ENCODE results near the gene NCAPD2.

DNA sequence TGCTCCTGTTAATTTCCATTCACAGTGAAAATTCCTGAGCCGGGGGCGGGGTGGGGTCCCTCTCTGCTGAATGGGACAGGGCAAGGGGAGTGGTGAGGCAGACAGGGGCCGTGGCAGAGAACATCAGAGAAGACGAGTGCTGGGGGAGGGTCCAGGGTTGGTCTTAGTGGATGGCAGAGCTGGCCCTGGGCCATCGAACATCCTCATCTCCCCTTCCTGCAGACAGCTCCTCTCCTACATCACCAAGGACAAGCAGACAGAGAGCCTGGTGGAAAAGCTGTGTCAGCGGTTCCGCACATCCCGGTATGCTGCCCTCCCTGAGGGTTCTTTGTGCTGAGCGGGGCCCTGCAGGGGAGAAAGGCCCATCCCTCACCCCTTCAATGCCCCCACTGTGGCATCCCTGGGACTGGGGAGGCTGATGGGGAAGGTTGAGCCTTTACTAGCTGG lies 35.4 kb downstream of the NCAPD2 start:
- TF ChIP-seq, protein P1, sequence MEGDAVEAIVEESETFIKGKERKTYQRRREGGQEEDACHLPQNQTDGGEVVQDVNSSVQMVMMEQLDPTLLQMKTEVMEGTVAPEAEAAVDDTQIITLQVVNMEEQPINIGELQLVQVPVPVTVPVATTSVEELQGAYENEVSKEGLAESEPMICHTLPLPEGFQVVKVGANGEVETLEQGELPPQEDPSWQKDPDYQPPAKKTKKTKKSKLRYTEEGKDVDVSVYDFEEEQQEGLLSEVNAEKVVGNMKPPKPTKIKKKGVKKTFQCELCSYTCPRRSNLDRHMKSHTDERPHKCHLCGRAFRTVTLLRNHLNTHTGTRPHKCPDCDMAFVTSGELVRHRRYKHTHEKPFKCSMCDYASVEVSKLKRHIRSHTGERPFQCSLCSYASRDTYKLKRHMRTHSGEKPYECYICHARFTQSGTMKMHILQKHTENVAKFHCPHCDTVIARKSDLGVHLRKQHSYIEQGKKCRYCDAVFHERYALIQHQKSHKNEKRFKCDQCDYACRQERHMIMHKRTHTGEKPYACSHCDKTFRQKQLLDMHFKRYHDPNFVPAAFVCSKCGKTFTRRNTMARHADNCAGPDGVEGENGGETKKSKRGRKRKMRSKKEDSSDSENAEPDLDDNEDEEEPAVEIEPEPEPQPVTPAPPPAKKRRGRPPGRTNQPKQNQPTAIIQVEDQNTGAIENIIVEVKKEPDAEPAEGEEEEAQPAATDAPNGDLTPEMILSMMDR (IDR thresholded peaks at IDR 0.05): no peak
- TF ChIP-seq EZH2 (IDR thresholded peaks at IDR 0.05; ENCODE audit: borderline replicate concordance, insufficient read depth, low read depth, low read length, poor library complexity, severe bottlenecking): no peak

All from B cell (primary cell).